BJ (cell line): ENCODE measurements around the gene STRN3. TPM values are rescaled to one million over a fixed set of nuclear protein-coding genes. Genes with fewer than 3 reads are reported as not detected.
A peak's percentile ranks its signal among the peaks of the same experiment; 100 is the strongest.

ENCODE experiments used
- polyA plus RNA-seq: library from polyadenylated mRNA; depleted of rRNA; stranded (reverse); fragments of >200 nt; gene quantifications from 2 replicates; pipeline ENCODE4 v1.2.3, GENCODE V29; 2011; rRNA removed
- small RNA-seq: library from RNA; depleted of rRNA; stranded (forward); fragments of <200 nt; gene quantifications from one replicate; pipeline ENCODE3, GENCODE V24; 2012; ENCODE audit warnings: low replicate concordance, low read depth; ENCODE audit not compliant: insufficient read length

The STRN3 gene
- polyA plus RNA-seq, 1 experiment = 14.8 TPM

Small RNA genes lying within 50 kb of the gene (small RNA-seq; reads per million reads assigned to genes)
- gene HIGD1AP17 (not detected), gene MIR624 (55.0 reads per million, percentile 89 among the genes with 10 or more reads in this experiment)

Other genes with a start within 250 kb of the STRN3 start
- gene COCH, start 151.8 kb downstream of the STRN3 start, polyA plus RNA-seq = 0.10 and 0.18 TPM in 2 replicates
- gene AP4S1, start 730 bp downstream of the STRN3 start, polyA plus RNA-seq = 2.5 and 3.5 TPM in 2 replicates
- gene HECTD1, start 181.4 kb upstream of the STRN3 start, polyA plus RNA-seq = 70.5 and 95.7 TPM in 2 replicates